PC-3 (cell line): ENCODE results near the gene TTC28. TPM values are rescaled to one million over a fixed set of nuclear protein-coding genes. Genes with fewer than 3 reads are reported as not detected.

ENCODE experiments used
- ATAC-seq: fragments of 200-7000 bp; cut with Tn5 transposase; 2 replicates; pipeline ENCODE4 v1.9.1; 2020; ENCODE audit warnings: mild to moderate bottlenecking, moderate library complexity
- BruUV-seq: library from RNA; stranded (reverse); fragments of 400-500 nt; replicated peaks from 2 replicates; lab custom pipeline; 2021; lab: Mats Ljungman, UMichigan
- CTCF ChIA-PET: fragments of 300-600 bp; sonication (Branson Sonifier 250); formaldehyde crosslinking; loops from one replicate; lab custom pipeline; 2022; ENCODE audit warnings: antibody characterized with exemption; lab: Charles Lee
- POLR2A ChIA-PET: fragments of 300-600 bp; sonication (Branson Sonifier 250); formaldehyde crosslinking; loops from one replicate; lab custom pipeline; 2022; ENCODE audit warnings: antibody characterized with exemption; ENCODE audit not compliant: unreplicated experiment; lab: Charles Lee
- DNase-seq: peaks from one replicate; pipeline ENCODE4 v3.0.0-alpha.2; 2015
- H2AFZ ChIP-seq: fragments of 300-600 bp; sonication (generic); 2 replicates; pipeline ENCODE4 v1.6.0; 2016; ENCODE audit warnings: antibody characterized with exemption, low read length
- H3F3A ChIP-seq: fragments of 300-600 bp; sonication (generic); one replicate; pipeline ENCODE4 v1.6.0; 2017; ENCODE audit warnings: antibody characterized with exemption, low read length, control low read depth, mild to moderate bottlenecking; ENCODE audit not compliant: unreplicated experiment
- H3K27ac ChIP-seq: fragments of 300-600 bp; sonication (generic); 2 replicates; pipeline ENCODE4 v1.5.1; 2016; ENCODE audit warnings: mild to moderate bottlenecking, low read length
- H3K27me3 ChIP-seq: fragments of 300-600 bp; sonication (generic); 2 replicates; pipeline ENCODE4 v1.6.1; 2016; ENCODE audit warnings: low read length, mixed read lengths
- H3K36me3 ChIP-seq: fragments of 300-600 bp; sonication (generic); 2 replicates; pipeline ENCODE4 v1.6.1; 2016; ENCODE audit warnings: low read depth, mixed run types, low read length, mixed read lengths
- H3K4me1 ChIP-seq: fragments of 300-600 bp; sonication (generic); 2 replicates; pipeline ENCODE4 v1.5.1; 2016; ENCODE audit warnings: low read length; ENCODE audit not compliant: insufficient read depth
- H3K4me2 ChIP-seq: fragments of 300-600 bp; sonication (generic); 2 replicates; pipeline ENCODE4 v1.6.0; 2016; ENCODE audit warnings: low read length
- H3K4me3 ChIP-seq: fragments of 300-600 bp; sonication (generic); 2 replicates; pipeline ENCODE4 v1.5.1; 2016; ENCODE audit warnings: mild to moderate bottlenecking, low read length, mixed read lengths
- H3K79me2 ChIP-seq: fragments of 300-600 bp; sonication (generic); 2 replicates; pipeline ENCODE4 v1.6.1; 2017; ENCODE audit warnings: low read length, mixed read lengths
- H3K9ac ChIP-seq: fragments of 300-600 bp; sonication (generic); 2 replicates; pipeline ENCODE4 v1.6.0; 2016; ENCODE audit warnings: mild to moderate bottlenecking, low read length
- H3K9me2 ChIP-seq: fragments of 300-600 bp; sonication (generic); replicated peaks from 2 replicates; pipeline ENCODE4 v1.6.1; 2016; ENCODE audit warnings: mixed run types, low read length, mixed read lengths
- H3K9me3 ChIP-seq: fragments of 300-600 bp; sonication (generic); 2 replicates; pipeline ENCODE4 v1.6.1; 2016; ENCODE audit warnings: low read length, mixed read lengths
- H4K20me1 ChIP-seq: fragments of 300-600 bp; sonication (generic); 2 replicates; pipeline ENCODE4 v1.6.1; 2016; ENCODE audit warnings: low read length, mixed read lengths
- CTCF ChIP-seq: fragments of 300-600 bp; sonication (generic); conservative IDR thresholded peaks from 2 replicates; pipeline ENCODE4 v1.5.1; 2017; ENCODE audit warnings: antibody characterized with exemption, low read depth, mild to moderate bottlenecking, low read length
- EZH2 ChIP-seq: fragments of 300-600 bp; sonication (generic); IDR thresholded peaks from one replicate; pipeline ENCODE4 v1.6.1; 2017; ENCODE audit warnings: antibody characterized with exemption, mild to moderate bottlenecking, low read length; ENCODE audit not compliant: unreplicated experiment
- EZH2phosphoT487 ChIP-seq: fragments of 300-600 bp; sonication (generic); IDR thresholded peaks from 2 replicates; pipeline ENCODE4 v1.6.1; 2018; ENCODE audit warnings: mild to moderate bottlenecking, antibody characterized with exemption, low read length, borderline replicate concordance
- intact Hi-C: fragments of 100-400 bp; cut with micrococcal nuclease; formaldehyde crosslinking; loops from 2 replicates; pipeline ENCODE4 v1.9.0; 2023
- total RNA-seq: library from RNA; depleted of rRNA; stranded (reverse); fragments of >200 nt; gene quantifications from 2 replicates; pipeline ENCODE4 v1.2.3, GENCODE V29; 2014

Gene TTC28
- total RNA-seq, 1 experiment from 2014 or later = 6.3 TPM

GRCh38 chr22:28450109-28450508 lies 229.5 kb downstream of the TTC28 start:
- H3K79me2 ChIP-seq = no peaks in the 10 kb centered on the region
- no peak for TF ChIP-seq CTCF
- TF ChIP-seq EZH2 = no peak
- no peak for TF ChIP-seq EZH2phosphoT487
- H3K4me2 ChIP-seq = no peak overlapping the region
- no peaks in the 10 kb centered on the region for H3K4me1 ChIP-seq
- no peaks in the 10 kb centered on the region for H3K27me3 ChIP-seq
- BruUV-seq = no TSS peak
- no peaks in the 10 kb centered on the region for H3K9me3 ChIP-seq
- intact Hi-C loops = no loop called here
- ATAC-seq (no peak), DNase-seq (no peak)
- H3K4me3 ChIP-seq = no peak overlapping the region
- no peaks in the 10 kb centered on the region for H4K20me1 ChIP-seq
- H3K27ac ChIP-seq = no peak overlapping the region
- CTCF ChIA-PET = no interaction called here
- H3K36me3 ChIP-seq = no peaks in the 10 kb centered on the region
- POLR2A ChIA-PET = interaction anchor here (0.6 kb wide), 1 partner anchor 71 kb away, joined by 3 read pairs; no protein-coding TSS in a partner anchor
- no peak overlapping the region for H3K9ac ChIP-seq
- no peaks in the 10 kb centered on the region for H3K9me2 ChIP-seq
- H3F3A ChIP-seq = no peaks in the 10 kb centered on the region
- H2AFZ ChIP-seq = no peak overlapping the region

GRCh38 chr22:28449041-28449440 lies 230.6 kb downstream of the TTC28 start:
- H3K4me3 ChIP-seq = no peak overlapping the region
- H4K20me1 ChIP-seq = no peaks in the 10 kb centered on the region
- H3K9me3 ChIP-seq = no peaks in the 10 kb centered on the region
- H3K4me1 ChIP-seq = no peaks in the 10 kb centered on the region
- DNase-seq = no peak
- intact Hi-C loops = no loop called here
- H3F3A ChIP-seq = no peaks in the 10 kb centered on the region
- ATAC-seq = no peak
- POLR2A ChIA-PET = no interaction called here
- H3K36me3 ChIP-seq = no peaks in the 10 kb centered on the region
- CTCF ChIA-PET = no interaction called here
- no peaks in the 10 kb centered on the region for H3K79me2 ChIP-seq
- H3K9ac ChIP-seq = no peak overlapping the region
- no peaks in the 10 kb centered on the region for H3K27me3 ChIP-seq
- H3K4me2 ChIP-seq = no peak overlapping the region
- TF ChIP-seq EZH2 (no peak), CTCF (no peak), EZH2phosphoT487 (no peak)
- no peaks in the 10 kb centered on the region for H3K9me2 ChIP-seq
- no peak overlapping the region for H3K27ac ChIP-seq
- BruUV-seq = no TSS peak
- no peak overlapping the region for H2AFZ ChIP-seq

- Histone ChIP-seq H3K36me3 (no peaks in the 10 kb centered on the region), H3K4me3 (no peak overlapping the region), H3K27ac (no peak overlapping the region), H3F3A (no peaks in the 10 kb centered on the region), H3K9me3 (no peaks in the 10 kb centered on the region), H3K4me2 (no peak overlapping the region), H3K9me2 (no peaks in the 10 kb centered on the region), H3K79me2 (no peaks in the 10 kb centered on the region), H2AFZ (no peak overlapping the region), H4K20me1 (no peaks in the 10 kb centered on the region), H3K27me3 (no peaks in the 10 kb centered on the region), H3K4me1 (no peaks in the 10 kb centered on the region), H3K9ac (no peak overlapping the region)
- ChIA-PET POLR2A (no interaction called here), CTCF (no interaction called here)
- ATAC-seq = no peak
- BruUV-seq = no TSS peak
- intact Hi-C loops = no loop called here
- no peak for DNase-seq
- TF ChIP-seq EZH2phosphoT487 (no peak), CTCF (no peak), EZH2 (no peak)
Observed at GRCh38 chr22:28448625-28449024, 231.0 kb downstream of the TTC28 start.
